ENCODE data around the gene SLC7A1. TPM values are rescaled to one million over a fixed set of nuclear protein-coding genes. Genes with fewer than 3 reads are reported as not detected.

Gene SLC7A1
- total RNA-seq, 3 donors from 2014 or later (not counting 1 experiment from before 2014, with no cell fraction given): 8.7 to 12.6 (median 10.2) TPM

GRCh38 chr13:29503041-29503837, 92.2 kb downstream of the SLC7A1 start:
- intact Hi-C loops (cut with micrococcal nuclease): no loop called here
- H3K4me1 Mint-ChIP-seq: peaks cover 0 to 4% of the 10 kb centered on the region in 2 donors
- no peaks in the 10 kb centered on the region for H3K9me3 Mint-ChIP-seq
- ATAC-seq: no peak
- WGBS (ENCODE audit: insufficient coverage): 47% methylated on average over 32 of the region's 32 CpGs
- Histone ChIP-seq H3K36me3 (ENCODE audit: control insufficient read depth, insufficient read depth, low read length) (no peaks in the 10 kb centered on the region), H3K9me3 (ENCODE audit: control insufficient read depth, insufficient read depth, low read length) (no peaks in the 10 kb centered on the region), H3K4me1 (ENCODE audit: control insufficient read depth, insufficient read depth, low read length) (no peaks in the 10 kb centered on the region), H3K4me3 (ENCODE audit: low read length) (no peak overlapping the region), H3K27ac (ENCODE audit: low read length) (no peak overlapping the region), H3K27me3 (ENCODE audit: control insufficient read depth, insufficient read depth, low read length) (peaks cover 4% of the 10 kb centered on the region)
- H3K36me3 Mint-ChIP-seq: no peaks in the 10 kb centered on the region
- H3K4me3 Mint-ChIP-seq: no peak overlapping the region
- H3K27me3 Mint-ChIP-seq (ENCODE audit: low read depth in 2 of 2): peaks cover 10 to 25% of the 10 kb centered on the region in 2 donors
- H3K27ac Mint-ChIP-seq: no peak overlapping the region
- TF ChIP-seq CTCF (IDR thresholded peaks at IDR 0.05): no peak
- no peak for DNase-seq

GRCh38 chr13:29502391-29503008, 93.0 kb downstream of the SLC7A1 start:
- Histone ChIP-seq H3K9me3 (ENCODE audit: control insufficient read depth, insufficient read depth, low read length) (no peaks in the 10 kb centered on the region), H3K27me3 (ENCODE audit: control insufficient read depth, insufficient read depth, low read length) (peaks cover 4% of the 10 kb centered on the region), H3K36me3 (ENCODE audit: control insufficient read depth, insufficient read depth, low read length) (no peaks in the 10 kb centered on the region), H3K4me1 (ENCODE audit: control insufficient read depth, insufficient read depth, low read length) (no peaks in the 10 kb centered on the region), H3K27ac (ENCODE audit: low read length) (no peak overlapping the region), H3K4me3 (ENCODE audit: low read length) (no peak overlapping the region)
- ATAC-seq (no peak), DNase-seq (no peak)
- H3K36me3 Mint-ChIP-seq: no peaks in the 10 kb centered on the region
- intact Hi-C loops (cut with micrococcal nuclease): no loop called here
- 94% methylated on average over 13 of the region's 13 CpGs for WGBS (ENCODE audit: insufficient coverage)
- H3K27me3 Mint-ChIP-seq (ENCODE audit: low read depth in 2 of 2): peaks cover 10 to 25% of the 10 kb centered on the region in 2 donors
- H3K9me3 Mint-ChIP-seq: no peaks in the 10 kb centered on the region
- H3K27ac Mint-ChIP-seq: no peak overlapping the region
- no peak for TF ChIP-seq CTCF (IDR thresholded peaks at IDR 0.05)
- H3K4me3 Mint-ChIP-seq: no peak overlapping the region
- H3K4me1 Mint-ChIP-seq: peaks cover 0 to 4% of the 10 kb centered on the region in 2 donors

GRCh38 chr13:29501674-29502073, 93.8 kb downstream of the SLC7A1 start:
- Mint-ChIP-seq H3K27ac (no peak overlapping the region), H3K36me3 (no peaks in the 10 kb centered on the region), H3K27me3 (ENCODE audit: low read depth in 2 of 2) (peaks cover 12 to 27% of the 10 kb centered on the region in 2 donors), H3K4me3 (no peak overlapping the region), H3K9me3 (no peaks in the 10 kb centered on the region), H3K4me1 (peaks cover 2 to 4% of the 10 kb centered on the region in 2 donors)
- DNase-seq: no peak
- peaks cover 5% of the 10 kb centered on the region for H3K4me1 ChIP-seq (ENCODE audit: control insufficient read depth, insufficient read depth, low read length)
- no peak for TF ChIP-seq CTCF (IDR thresholded peaks at IDR 0.05)
- H3K9me3 ChIP-seq (ENCODE audit: control insufficient read depth, insufficient read depth, low read length): no peaks in the 10 kb centered on the region
- H3K36me3 ChIP-seq (ENCODE audit: control insufficient read depth, insufficient read depth, low read length): no peaks in the 10 kb centered on the region
- no peak for ATAC-seq
- peaks cover 4% of the 10 kb centered on the region for H3K27me3 ChIP-seq (ENCODE audit: control insufficient read depth, insufficient read depth, low read length)
- H3K4me3 ChIP-seq (ENCODE audit: low read length): no peak overlapping the region
- intact Hi-C loops (cut with micrococcal nuclease): no loop called here
- WGBS (ENCODE audit: insufficient coverage): 94% methylated on average over 4 of the region's 4 CpGs
- H3K27ac ChIP-seq (ENCODE audit: low read length): no peak overlapping the region
